IPS-20b (cell line): ENCODE measurements around the gene MAGI1.

Experiments
- H3K27ac ChIP-seq: one replicate; pipeline ENCODE4 v1.5.1; 2013; ENCODE audit warnings: low read length
- H3K27me3 ChIP-seq: 2 replicates; pipeline ENCODE4 v1.6.1; 2013; ENCODE audit warnings: mild to moderate bottlenecking, low read length, inconsistent platforms; ENCODE audit not compliant: insufficient read depth
- H3K36me3 ChIP-seq: 2 replicates; pipeline ENCODE4 v1.6.1; 2013; ENCODE audit warnings: low read depth, mild to moderate bottlenecking, inconsistent platforms, low read length, moderate library complexity; ENCODE audit not compliant: insufficient read depth
- H3K4me1 ChIP-seq: 2 replicates; pipeline ENCODE4 v1.6.1; 2013; ENCODE audit warnings: mild to moderate bottlenecking, control low read depth, inconsistent platforms, low read length, moderate library complexity; ENCODE audit not compliant: insufficient read depth
- H3K4me3 ChIP-seq: 2 replicates; pipeline ENCODE4 v1.5.1; 2013; ENCODE audit warnings: mild to moderate bottlenecking, low read length, inconsistent platforms
- H3K9ac ChIP-seq: 2 replicates; pipeline ENCODE4 v1.6.1; 2013; ENCODE audit warnings: low read depth, mild to moderate bottlenecking, inconsistent platforms, low read length, moderate library complexity
- H3K9me3 ChIP-seq: 2 replicates; pipeline ENCODE4 v1.6.1; 2013; ENCODE audit warnings: mild to moderate bottlenecking, low read depth, low read length, inconsistent platforms; ENCODE audit not compliant: insufficient read depth

Gene MAGI1

GRCh38 chr3:65362688-65363087 lies 676.0 kb downstream of the MAGI1 start:
- H3K4me1 ChIP-seq: no peaks in the 10 kb centered on the region
- no peak overlapping the region for H3K9ac ChIP-seq
- peaks cover 59% of the 10 kb centered on the region for H3K36me3 ChIP-seq
- no peak overlapping the region for H3K4me3 ChIP-seq
- H3K9me3 ChIP-seq: no peaks in the 10 kb centered on the region
- no peak overlapping the region for H3K27ac ChIP-seq
- H3K27me3 ChIP-seq: no peaks in the 10 kb centered on the region

DNA sequence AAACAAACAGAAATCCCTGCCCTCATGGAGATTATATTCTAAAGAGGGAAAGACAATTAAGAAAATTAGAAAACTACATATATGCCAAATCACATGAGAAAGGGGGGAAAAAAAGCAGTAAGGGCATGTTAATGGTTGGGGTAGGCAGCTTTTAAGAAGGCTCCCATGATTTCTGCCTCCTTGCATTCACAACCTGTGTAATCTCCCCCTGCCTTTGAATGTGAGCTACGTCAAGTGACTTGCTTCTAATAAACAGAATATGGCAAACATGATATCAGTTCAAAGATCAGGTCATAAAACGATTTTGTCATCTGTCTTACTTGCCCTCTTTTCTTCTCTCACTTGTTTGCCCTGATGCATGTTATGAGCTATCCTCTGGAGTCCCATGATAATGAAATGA lies 677.3 kb downstream of the MAGI1 start:
- no peak overlapping the region for H3K9ac ChIP-seq
- no peak overlapping the region for H3K4me3 ChIP-seq
- H3K27ac ChIP-seq: no peak overlapping the region
- no peaks in the 10 kb centered on the region for H3K9me3 ChIP-seq
- H3K36me3 ChIP-seq: peaks cover 63% of the 10 kb centered on the region
- no peaks in the 10 kb centered on the region for H3K27me3 ChIP-seq
- H3K4me1 ChIP-seq: no peaks in the 10 kb centered on the region

- no peak overlapping the region for H3K27ac ChIP-seq
- no peaks in the 10 kb centered on the region for H3K9me3 ChIP-seq
- H3K4me1 ChIP-seq: 0 out of 2 replicates have a peak, but pooled peaks cover 4% of the 10 kb centered on the region
- no peak overlapping the region for H3K9ac ChIP-seq
- no peaks in the 10 kb centered on the region for H3K27me3 ChIP-seq
- no peak overlapping the region for H3K4me3 ChIP-seq
- H3K36me3 ChIP-seq: peaks cover 42% of the 10 kb centered on the region
Observed at GRCh38 chr3:65356331-65357248, 682.1 kb downstream of the MAGI1 start.

GRCh38 chr3:65354880-65355279 lies 683.8 kb downstream of the MAGI1 start:
- Histone ChIP-seq H3K9ac (no peak overlapping the region), H3K4me3 (no peak overlapping the region), H3K27me3 (no peaks in the 10 kb centered on the region), H3K27ac (no peak overlapping the region), H3K36me3 (peaks cover 26% of the 10 kb centered on the region), H3K9me3 (no peaks in the 10 kb centered on the region), H3K4me1 (peaks cover 4% of the 10 kb centered on the region; the same call in 1 of the 2 replicates)

DNA sequence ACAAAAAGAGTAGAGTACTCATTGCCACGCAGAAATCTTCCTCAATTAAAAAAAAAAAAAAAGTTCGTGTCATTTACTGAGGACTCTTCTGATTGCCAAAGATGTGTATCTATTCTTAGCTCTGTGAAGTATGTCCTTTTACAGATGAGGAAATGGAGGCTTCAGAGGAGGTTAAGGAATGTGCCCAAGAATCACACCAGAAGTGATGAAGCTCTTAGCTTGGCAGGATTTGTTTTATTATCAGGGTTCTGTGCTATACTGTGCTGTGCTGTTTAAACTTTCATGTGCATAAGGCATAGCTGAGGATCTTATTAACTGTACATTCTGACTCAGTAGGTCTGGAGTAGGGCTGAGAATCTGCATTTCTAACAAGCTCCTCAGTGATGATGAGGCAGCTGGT lies 685.8 kb downstream of the MAGI1 start:
- Histone ChIP-seq H3K9ac (no peak overlapping the region), H3K4me3 (no peak overlapping the region), H3K4me1 (peaks cover 4% of the 10 kb centered on the region; the same call in 1 of the 2 replicates), H3K27ac (no peak overlapping the region), H3K27me3 (no peaks in the 10 kb centered on the region), H3K9me3 (no peaks in the 10 kb centered on the region), H3K36me3 (peaks cover 18% of the 10 kb centered on the region)

DNA sequence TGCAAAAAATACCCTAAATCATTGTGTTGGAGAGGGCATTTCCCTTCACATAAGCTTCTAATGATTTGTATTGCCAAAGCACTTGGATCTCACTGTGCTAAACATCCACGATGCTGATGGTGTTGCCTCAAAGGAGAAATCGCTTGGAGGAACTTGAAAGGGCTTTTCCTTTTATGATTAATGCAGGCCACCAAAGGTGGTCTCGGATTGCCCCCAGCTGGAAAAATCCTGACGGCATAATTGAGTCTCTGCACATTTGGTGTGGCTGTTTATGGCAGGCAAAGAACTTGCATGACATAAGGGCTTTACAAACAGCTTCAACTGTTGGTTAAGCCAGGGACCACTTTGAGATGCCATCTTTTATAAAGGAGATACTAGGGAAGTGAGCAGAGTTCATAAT lies 687.0 kb downstream of the MAGI1 start:
- no peaks in the 10 kb centered on the region for H3K9me3 ChIP-seq
- peaks cover 4% of the 10 kb centered on the region; the same call in 1 of the 2 replicates for H3K4me1 ChIP-seq
- H3K27me3 ChIP-seq: no peaks in the 10 kb centered on the region
- H3K27ac ChIP-seq: no peak overlapping the region
- H3K4me3 ChIP-seq: no peak overlapping the region
- H3K36me3 ChIP-seq: peaks cover 15% of the 10 kb centered on the region
- no peak overlapping the region for H3K9ac ChIP-seq

GRCh38 chr3:65350801-65351476 lies 687.8 kb downstream of the MAGI1 start:
- H3K36me3 ChIP-seq: peaks cover 9% of the 10 kb centered on the region
- no peak overlapping the region for H3K9ac ChIP-seq
- H3K27me3 ChIP-seq: no peaks in the 10 kb centered on the region
- no peak overlapping the region for H3K4me3 ChIP-seq
- peaks cover 4% of the 10 kb centered on the region; the same call in 1 of the 2 replicates for H3K4me1 ChIP-seq
- H3K9me3 ChIP-seq: no peaks in the 10 kb centered on the region
- H3K27ac ChIP-seq: no peak overlapping the region

DNA sequence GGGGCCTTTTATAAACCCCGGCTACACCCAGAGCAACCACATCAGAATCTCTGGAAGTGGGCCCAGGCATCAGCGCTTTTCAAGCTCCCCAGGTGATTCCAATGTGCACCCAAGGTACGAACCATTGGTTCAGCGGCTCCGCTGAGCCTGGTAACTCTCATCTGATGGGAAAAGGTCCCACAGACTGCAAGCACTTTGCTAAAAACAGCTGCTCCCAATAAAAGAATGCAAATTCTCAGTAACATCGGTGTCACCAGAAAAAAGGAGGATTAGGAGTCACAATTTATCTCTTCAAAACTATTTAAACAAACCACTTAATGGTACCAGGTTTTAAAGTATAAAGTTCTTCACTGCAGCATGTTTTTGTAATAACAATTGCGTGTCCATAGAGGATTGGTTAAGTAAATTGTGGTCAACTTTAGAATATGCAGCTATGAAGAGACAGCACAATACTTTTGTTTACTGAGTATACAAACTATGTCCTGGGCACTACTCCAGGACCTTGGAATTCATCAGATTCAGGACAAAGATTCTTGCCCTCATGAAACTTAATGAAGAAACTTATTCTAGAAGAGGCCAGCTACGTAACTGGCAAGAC lies 690.2 kb downstream of the MAGI1 start:
- H3K9ac ChIP-seq: no peak overlapping the region
- H3K9me3 ChIP-seq: no peaks in the 10 kb centered on the region
- peaks cover 22% of the 10 kb centered on the region; the same call in 1 of the 2 replicates for H3K4me1 ChIP-seq
- no peaks in the 10 kb centered on the region for H3K36me3 ChIP-seq
- H3K27me3 ChIP-seq: no peaks in the 10 kb centered on the region
- no peak overlapping the region for H3K27ac ChIP-seq
- no peak overlapping the region for H3K4me3 ChIP-seq

GRCh38 chr3:65347166-65347565 lies 691.6 kb downstream of the MAGI1 start:
- Histone ChIP-seq H3K27me3 (no peaks in the 10 kb centered on the region; the same call in 1 of the 2 replicates), H3K4me3 (no peak overlapping the region), H3K9ac (no peak overlapping the region), H3K9me3 (no peaks in the 10 kb centered on the region), H3K36me3 (no peaks in the 10 kb centered on the region), H3K27ac (no peak overlapping the region), H3K4me1 (peaks cover 34% of the 10 kb centered on the region; the same call in 1 of the 2 replicates)

- no peaks in the 10 kb centered on the region for H3K36me3 ChIP-seq
- H3K9me3 ChIP-seq: no peaks in the 10 kb centered on the region
- no peak overlapping the region for H3K4me3 ChIP-seq
- H3K4me1 ChIP-seq: peaks cover 34% of the 10 kb centered on the region; the same call in 1 of the 2 replicates
- no peak overlapping the region; the same call in 1 of the 2 replicates for H3K9ac ChIP-seq
- H3K27ac ChIP-seq: no peak overlapping the region
- H3K27me3 ChIP-seq: no peaks in the 10 kb centered on the region; the same call in 1 of the 2 replicates
Observed at GRCh38 chr3:65344846-65345245, 693.9 kb downstream of the MAGI1 start.

DNA sequence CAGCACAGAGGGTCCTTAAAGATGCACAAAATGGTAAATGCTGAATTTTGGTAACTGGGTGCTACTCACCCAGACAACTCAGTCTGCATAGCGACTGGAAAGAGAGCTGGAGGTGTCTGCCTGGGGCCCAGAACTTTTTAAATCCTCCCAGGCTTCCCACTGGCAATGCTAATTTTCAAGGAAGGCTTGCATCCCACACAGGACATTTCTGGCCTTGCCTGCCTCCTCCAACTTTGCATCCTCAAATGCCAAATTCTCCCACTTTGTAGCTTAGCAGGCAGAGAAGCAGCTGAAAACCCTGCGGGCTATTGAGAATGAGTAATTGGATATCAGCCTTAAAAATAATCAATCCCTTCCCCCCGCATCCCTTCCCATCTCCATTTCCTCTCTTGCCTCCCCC lies 694.3 kb downstream of the MAGI1 start:
- H3K9me3 ChIP-seq: no peaks in the 10 kb centered on the region
- no peak overlapping the region for H3K4me3 ChIP-seq
- peaks cover 34% of the 10 kb centered on the region; the same call in 1 of the 2 replicates for H3K4me1 ChIP-seq
- H3K36me3 ChIP-seq: no peaks in the 10 kb centered on the region
- H3K27me3 ChIP-seq: no peaks in the 10 kb centered on the region; the same call in 1 of the 2 replicates
- no peak overlapping the region for H3K27ac ChIP-seq
- H3K9ac ChIP-seq: peak overlapping the region; percentile 22; the same call in 1 of the 2 replicates
